KOPT-K1 (cell line): ENCODE measurements around the gene DPPA5.
"Not testable (repeated sequence)": the region's sequence is repeated elsewhere in the genome, so short reads cannot be mapped to it uniquely, and the experiment has no call there.

ENCODE experiments used
- H3K27ac ChIP-seq: fragments of 200-600 bp; sonication (generic); 2 replicates; pipeline ENCODE4 v1.5.1; 2016; ENCODE audit warnings: antibody characterized with exemption, mild to moderate bottlenecking, low read depth, low read length; ENCODE audit not compliant: poor library complexity, severe bottlenecking
- H3K36me3 ChIP-seq: fragments of 200-600 bp; sonication (generic); 2 replicates; pipeline ENCODE4 v1.5.1; 2017; ENCODE audit warnings: antibody characterized with exemption, mild to moderate bottlenecking, low read length, moderate library complexity; ENCODE audit not compliant: insufficient read depth
- H3K9me3 ChIP-seq: fragments of 200-600 bp; sonication (generic); 2 replicates; pipeline ENCODE4 v1.5.1; 2017; ENCODE audit warnings: antibody characterized with exemption, low read length, mild to moderate bottlenecking; ENCODE audit not compliant: insufficient read depth, poor library complexity, severe bottlenecking

The DPPA5 gene

DNA sequence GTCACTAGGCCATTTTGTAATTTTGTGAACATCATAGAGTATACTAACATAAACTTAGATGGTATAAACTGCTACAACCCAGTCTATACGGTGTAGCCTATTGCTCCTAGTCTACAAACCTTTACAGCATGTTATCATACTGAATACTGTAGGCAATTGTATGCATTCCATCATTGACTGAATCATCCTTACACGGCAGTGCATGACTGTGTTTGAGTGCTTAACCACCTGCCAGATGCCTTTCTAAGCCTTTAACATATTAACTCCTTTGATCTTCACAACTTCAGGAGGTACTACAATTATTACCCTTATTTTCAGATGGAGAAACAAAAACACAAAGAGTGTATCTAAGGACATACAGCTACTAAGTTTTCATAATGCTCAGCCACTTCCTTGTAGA, 14.0 kb downstream of the DPPA5 start:
- H3K36me3 ChIP-seq = no peaks in the 10 kb centered on the region
- no peak overlapping the region for H3K27ac ChIP-seq
- no peaks in the 10 kb centered on the region for H3K9me3 ChIP-seq

DNA sequence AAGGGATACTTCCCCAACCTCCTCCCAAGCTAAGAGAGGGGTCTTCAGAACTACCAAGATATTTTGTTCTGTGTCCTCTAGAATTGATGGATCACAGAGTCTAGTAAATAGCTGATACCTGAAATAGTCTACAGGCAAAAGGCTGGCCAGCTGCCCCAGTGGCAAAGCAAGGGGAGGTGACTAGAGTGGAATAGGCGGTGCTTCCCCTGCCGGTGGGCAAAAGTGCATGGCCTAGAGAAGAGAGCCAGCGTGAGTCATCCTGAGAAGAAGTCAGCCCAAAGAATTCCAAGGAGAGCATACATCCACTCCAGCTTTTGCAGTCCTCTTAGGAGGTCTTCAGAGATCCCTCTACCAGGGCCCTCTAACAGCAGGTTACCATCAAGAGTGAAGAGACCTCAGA, 14.7 kb downstream of the DPPA5 start:
- H3K27ac ChIP-seq = no peak overlapping the region
- no peaks in the 10 kb centered on the region for H3K36me3 ChIP-seq
- no peaks in the 10 kb centered on the region for H3K9me3 ChIP-seq

DNA sequence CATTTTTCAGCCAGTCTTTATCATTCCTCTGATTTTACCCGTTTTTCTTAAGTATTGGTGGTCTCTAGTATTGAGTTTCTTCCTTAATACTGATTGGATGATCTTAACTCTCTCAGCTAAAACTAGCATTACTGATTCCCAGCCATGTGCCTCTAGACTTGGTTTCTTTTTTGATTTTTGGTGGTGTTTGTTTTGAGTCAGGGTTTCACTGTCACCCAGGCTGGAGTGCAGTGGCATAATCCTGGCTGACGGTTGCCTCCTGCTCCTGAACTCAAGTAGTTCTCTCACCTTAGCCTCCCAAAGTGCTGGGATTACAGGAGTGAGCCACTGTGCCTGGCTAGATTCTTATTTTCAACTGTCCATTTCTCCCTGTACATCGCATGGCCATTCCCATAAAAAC, 24.9 kb downstream of the DPPA5 start:
- no peaks in the 10 kb centered on the region for H3K9me3 ChIP-seq
- H3K36me3 ChIP-seq = no peaks in the 10 kb centered on the region

DNA sequence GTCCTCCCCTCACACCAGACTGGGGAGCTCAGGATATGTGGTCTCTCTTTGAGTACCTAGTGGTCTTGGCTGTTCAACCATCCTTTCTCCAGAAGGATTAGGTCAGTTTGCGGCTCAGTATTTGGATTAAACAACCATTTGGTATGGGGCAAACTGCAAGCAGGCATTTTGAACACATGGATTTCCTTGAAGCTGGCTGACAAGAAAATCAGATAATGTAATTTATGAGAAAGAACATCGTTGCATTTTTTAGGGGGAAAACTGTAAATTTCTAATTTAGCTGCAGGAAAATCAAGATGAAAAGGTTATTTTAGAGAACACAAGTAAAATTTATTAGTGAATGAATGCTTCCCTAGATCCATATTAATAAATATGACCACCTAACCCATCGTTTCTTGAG, 25.3 kb downstream of the DPPA5 start:
- no peaks in the 10 kb centered on the region for H3K9me3 ChIP-seq
- no peak overlapping the region for H3K27ac ChIP-seq
- H3K36me3 ChIP-seq = no peaks in the 10 kb centered on the region

More for the DNA sequence above, 24.9 kb downstream of the DPPA5 start:
- H3K27ac ChIP-seq = no peak overlapping the region

DNA sequence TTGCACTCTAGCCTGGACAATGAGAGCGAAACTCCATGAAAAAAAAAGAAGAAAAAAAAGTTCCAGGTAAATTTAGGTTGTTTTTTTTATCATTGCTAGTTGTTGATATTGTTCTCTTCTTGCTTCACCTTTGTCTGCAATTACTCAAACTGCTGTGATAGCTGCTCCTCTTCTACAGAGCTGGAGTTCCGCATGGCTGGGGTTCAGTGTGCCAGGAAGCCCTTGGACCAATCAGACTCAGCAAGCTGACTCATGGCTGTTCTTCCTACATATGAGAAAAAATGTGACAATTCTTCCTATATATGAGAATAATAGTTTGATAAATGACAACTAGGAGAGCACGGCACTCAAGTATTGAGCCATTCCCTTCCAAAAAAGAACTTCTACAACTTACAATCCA, 28.4 kb downstream of the DPPA5 start:
- Histone ChIP-seq H3K27ac (no peak overlapping the region), H3K36me3 (no peaks in the 10 kb centered on the region), H3K9me3 (no peaks in the 10 kb centered on the region)

DNA sequence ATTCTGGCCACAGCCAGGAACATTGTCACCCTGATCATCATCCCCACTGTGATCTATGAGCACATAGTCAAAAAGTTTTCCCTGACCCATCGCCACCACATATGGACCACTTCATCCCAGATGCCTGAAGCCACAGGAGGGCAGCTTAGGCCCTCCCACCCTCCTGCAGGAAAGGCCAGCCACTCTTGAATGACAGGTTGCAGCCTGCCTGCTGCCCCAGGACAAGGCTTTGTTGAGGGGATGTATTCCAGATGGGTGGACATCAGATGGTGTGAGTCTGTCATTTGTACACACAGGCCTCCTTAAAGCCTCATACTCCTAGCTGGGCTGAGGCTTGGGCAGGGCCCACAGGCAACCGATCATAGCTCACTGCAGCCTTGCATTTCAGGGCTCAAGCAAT, 30.8 kb downstream of the DPPA5 start:
- Histone ChIP-seq H3K27ac (no peak overlapping the region), H3K9me3 (peaks cover 2% of the 10 kb centered on the region), H3K36me3 (no peaks in the 10 kb centered on the region)

DNA sequence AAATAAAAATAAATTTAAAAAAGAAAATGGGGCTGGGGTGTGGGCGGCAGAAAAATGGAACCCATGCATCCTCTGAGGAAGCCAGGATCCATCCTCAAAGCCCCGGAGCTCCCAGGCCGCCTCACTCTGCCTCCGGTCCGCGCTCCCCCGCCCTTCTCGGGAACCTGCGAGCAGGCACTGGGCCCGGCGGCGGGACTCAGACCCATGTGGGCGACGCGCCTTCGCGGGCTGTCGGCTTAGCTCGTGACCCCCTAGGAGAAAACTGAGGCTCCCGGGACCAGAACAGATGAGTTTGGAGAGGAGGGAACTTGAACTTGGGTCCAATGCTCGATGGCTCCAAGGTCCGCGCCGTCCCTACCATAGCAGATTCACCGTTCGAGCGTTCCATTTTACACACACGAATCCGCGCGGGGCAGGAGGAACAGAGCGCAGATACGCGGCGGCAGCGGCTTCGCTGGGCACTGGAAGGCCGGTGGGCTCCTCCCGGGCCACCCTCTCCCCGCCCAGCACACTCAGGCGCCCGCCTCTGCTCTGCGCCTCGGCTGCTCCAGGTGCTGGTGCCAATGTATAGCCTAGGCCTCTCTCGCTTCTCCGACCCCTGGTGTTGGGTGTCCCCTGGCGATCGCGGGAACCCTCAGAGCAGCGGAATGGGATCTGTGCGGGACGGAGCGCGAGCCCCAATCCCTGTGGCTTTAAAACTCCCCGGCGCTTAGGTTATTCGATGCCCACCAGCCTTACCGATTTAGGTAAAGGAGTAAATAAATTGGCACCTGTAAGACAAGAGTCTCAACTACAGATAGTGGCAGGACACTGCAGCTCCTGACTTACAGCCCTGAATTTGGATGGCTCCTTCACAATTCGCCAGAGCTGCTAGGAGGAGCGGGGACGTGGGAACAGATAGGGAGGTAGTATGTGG, 39.2 kb downstream of the DPPA5 start:
- Histone ChIP-seq H3K9me3 (peaks cover 14% of the 10 kb centered on the region), H3K27ac (no peak overlapping the region), H3K36me3 (no peaks in the 10 kb centered on the region)

DNA sequence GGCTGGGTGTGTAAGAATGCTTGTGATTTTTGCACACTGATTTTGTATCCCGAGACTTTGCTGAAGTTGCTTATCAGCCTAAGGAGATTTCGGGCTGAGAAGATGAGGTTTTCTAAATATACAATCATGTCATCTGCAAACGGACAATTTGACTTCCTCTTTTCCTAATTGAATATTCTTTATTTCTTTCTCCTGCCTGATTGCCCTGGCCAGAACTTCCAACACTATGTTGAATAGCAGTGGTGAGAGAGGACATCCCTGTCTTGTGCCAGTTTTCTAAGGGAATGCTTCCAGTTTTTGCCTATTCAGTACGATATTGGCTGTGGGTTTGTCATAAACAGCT, 43.6 kb downstream of the DPPA5 start:
- H3K27ac ChIP-seq = peak overlapping the region; percentile 87
- H3K9me3 ChIP-seq, H3K36me3 ChIP-seq: not testable (repeated sequence)

DNA sequence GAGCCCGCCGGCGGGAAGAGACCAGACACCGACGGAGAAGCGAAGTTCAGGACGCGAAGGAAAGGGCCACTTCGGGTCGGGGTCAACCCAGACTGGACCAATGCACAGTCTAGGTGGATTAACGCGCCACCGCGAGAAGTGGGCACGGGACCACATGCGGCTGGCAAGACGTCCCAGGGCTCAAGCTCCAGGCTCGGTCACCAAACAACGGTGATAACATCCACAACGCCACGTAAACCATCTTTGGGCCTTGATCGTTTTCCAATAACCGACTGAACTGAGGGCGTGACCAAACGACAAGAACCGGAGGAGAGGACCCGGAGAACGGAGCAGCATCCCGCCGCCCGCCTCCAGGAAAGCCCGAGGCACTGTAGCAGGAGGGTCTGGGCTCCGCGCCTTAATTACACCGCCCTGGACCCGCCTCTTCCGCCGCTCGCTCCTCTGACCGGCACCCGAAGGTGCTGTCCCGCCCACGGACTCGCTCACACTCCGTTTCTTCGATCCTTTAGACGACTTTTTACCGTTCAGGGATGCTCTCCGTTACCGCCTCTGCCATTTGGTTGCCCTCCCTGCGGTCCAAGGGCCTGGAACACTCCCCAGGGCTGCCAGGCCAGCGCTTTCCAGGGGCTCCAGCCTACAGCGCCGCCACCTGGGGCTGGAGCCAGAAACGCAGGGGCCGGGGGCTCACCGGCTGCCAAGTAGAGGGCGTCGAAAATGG, 44.1 kb downstream of the DPPA5 start:
- H3K36me3 ChIP-seq = no peaks in the 10 kb centered on the region
- H3K9me3 ChIP-seq = no peaks in the 10 kb centered on the region
- peak overlapping the region; percentile 87 for H3K27ac ChIP-seq

DNA sequence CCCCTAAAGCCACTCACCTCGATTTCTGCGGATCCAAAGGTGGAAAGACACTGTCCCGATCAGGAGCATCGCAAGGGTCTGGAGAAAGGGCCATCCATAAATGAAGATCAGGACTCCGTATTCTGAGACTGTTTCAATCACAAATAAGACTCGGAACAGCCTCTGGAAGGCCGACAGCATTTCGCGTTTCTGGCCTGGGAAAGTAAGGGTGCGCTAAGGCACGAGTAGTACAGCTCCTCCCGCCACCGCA, 44.6 kb downstream of the DPPA5 start:
- no peaks in the 10 kb centered on the region for H3K36me3 ChIP-seq
- H3K9me3 ChIP-seq = no peaks in the 10 kb centered on the region
- H3K27ac ChIP-seq = peak overlapping the region; percentile 87

DNA sequence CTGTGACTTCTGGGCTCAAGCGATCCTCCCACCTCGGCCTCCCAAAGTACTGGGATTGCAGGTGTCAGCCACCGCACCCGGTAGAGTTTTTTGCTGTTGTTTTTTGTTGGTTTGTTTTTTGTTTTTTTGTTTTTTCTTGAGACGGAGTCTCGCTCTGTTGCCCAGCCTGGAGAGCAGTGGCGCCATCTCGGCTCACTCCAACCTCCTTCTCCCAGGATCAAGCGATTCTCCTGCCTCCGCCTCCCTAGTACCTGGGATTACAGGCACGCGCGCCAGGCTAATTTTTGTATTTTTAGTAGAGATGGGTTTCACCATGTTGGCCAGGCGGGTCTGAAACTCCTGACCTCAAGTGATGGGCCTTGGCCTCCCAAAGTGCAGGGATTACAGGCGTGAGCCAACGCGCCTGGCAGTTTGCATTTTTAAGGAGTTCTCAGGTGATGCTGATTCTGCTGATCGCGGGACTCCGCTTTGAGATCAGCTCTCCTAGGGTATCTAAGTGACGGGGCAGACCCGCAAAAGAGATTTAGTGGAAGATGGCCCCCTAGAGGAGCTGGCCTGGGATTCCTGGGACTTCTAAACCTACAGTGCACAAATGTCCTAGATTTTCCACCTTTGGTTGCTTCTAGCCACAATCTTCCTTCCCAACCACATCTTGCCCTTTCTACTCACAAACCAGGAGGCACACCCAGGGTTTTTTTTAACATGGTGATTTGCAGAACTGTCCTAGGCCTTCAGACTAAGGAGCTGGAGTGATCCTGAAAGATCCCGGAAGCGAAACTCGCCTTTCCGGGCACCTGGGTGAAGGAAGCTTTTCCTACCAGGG, 45.2 kb downstream of the DPPA5 start:
- Histone ChIP-seq H3K27ac (peak overlapping the region; percentile 87), H3K36me3 (peaks cover under 1% of the 10 kb centered on the region; the same call in 1 of the 2 replicates), H3K9me3 (no peaks in the 10 kb centered on the region)

DNA sequence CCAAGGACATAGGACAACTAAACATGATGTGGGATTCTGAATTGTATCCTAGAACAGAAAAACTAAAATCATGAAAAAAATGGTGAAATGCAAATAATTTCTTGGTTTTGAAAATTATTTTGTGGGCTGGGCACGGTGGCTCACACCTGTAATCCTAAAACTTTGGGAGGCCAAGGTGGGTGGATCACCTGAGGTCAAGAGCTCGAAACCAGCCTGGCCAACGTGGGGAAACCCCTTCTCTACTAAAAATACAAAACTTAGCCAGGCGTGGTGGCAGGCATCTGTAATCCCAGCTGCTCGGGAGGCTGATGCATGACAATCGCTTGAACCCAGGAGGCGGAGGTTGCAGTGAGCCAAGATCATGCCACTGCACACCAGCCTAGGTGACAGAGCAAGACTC, 50.3 kb downstream of the DPPA5 start:
- H3K36me3 ChIP-seq = peaks cover 52% of the 10 kb centered on the region
- not testable (repeated sequence) for H3K27ac ChIP-seq, H3K9me3 ChIP-seq
